Endothelial cell of umbilical vein (primary cell): Measurements from ENCODE around the gene RIMOC1. TPM values are rescaled to one million over a fixed set of nuclear protein-coding genes. Genes with fewer than 3 reads are reported as not detected.

Experiments
- BruUV-seq: library from RNA; stranded (reverse); fragments of 400-500 nt; replicated peaks from 2 replicates; lab custom pipeline; 2021; lab: Mats Ljungman, UMichigan
- CTCF ChIA-PET: fragments of 300-600, 350-600 bp; sonication (Branson Sonifier 250); formaldehyde crosslinking; loops from one replicate; lab custom pipeline; 2021; ENCODE audit warnings: antibody characterized with exemption, inconsistent platforms; lab: Charles Lee
- POLR2A ChIA-PET: fragments of 300-600, 350-600 bp; sonication (Branson Sonifier 250); formaldehyde crosslinking; loops from one replicate; lab custom pipeline; 2021; ENCODE audit warnings: antibody characterized with exemption, inconsistent platforms; lab: Charles Lee
- DNase-seq: peaks from one replicate; pipeline ENCODE4 v3.0.0-alpha.2; 2011; ENCODE audit warnings: low read depth, low spot score
- FAIRE-seq: peaks from 2 replicates; lab custom pipeline; 2011; peaks lifted over from hg19 to GRCh38; lab: Jason Lieb, UNC
- H2AFZ ChIP-seq: 2 replicates; pipeline ENCODE4 v1.6.0; 2012; ENCODE audit warnings: low read depth, low read length, control low read depth, inconsistent platforms
- H3K27ac ChIP-seq: 2 replicates; pipeline ENCODE4 v1.5.1; 2011; ENCODE audit warnings: low read depth, mild to moderate bottlenecking, control low read depth, low read length, moderate library complexity; ENCODE audit not compliant: insufficient read depth
- H3K27me3 ChIP-seq, 2 experiments: 2 replicates each; pipeline versions ENCODE4 v1.6.0 to v1.6.1; 2011; ENCODE audit warnings: low read length in 2 of 2, mixed read lengths in 1 of 2; ENCODE audit not compliant: control insufficient read depth in 2 of 2, insufficient read depth in 2 of 2
- H3K36me3 ChIP-seq, 2 experiments: 2 replicates in 1 of 2; 3 replicates in 1 of 2; pipeline ENCODE4 v1.5.1; 2011; ENCODE audit warnings: low read length in 2 of 2, mild to moderate bottlenecking in 1 of 2, moderate library complexity in 1 of 2; ENCODE audit not compliant: control insufficient read depth in 2 of 2, insufficient read depth in 2 of 2; ENCODE audit errors: extremely low read depth in 1 of 2
- H3K4me1 ChIP-seq: 3 replicates; pipeline ENCODE4 v1.5.1; 2011; ENCODE audit warnings: mild to moderate bottlenecking, low read length; ENCODE audit not compliant: control insufficient read depth, insufficient read depth; ENCODE audit errors: extremely low read depth
- H3K4me2 ChIP-seq: 2 replicates; pipeline ENCODE4 v1.6.1; 2011; ENCODE audit warnings: low read length, control low read depth, mixed read lengths; ENCODE audit not compliant: insufficient read depth
- H3K4me3 ChIP-seq, 3 experiments: fragments of 200-600 bp in 1 of 3; sonication (generic), shearing (Covaris generic) in 1 of 3; replicated peaks in 1 of 3; 2 replicates each; pipeline ENCODE4 v1.5.1; 2011 to 2016; ENCODE audit warnings: control low read depth in 3 of 3, low read length in 3 of 3, mild to moderate bottlenecking in 2 of 3, inconsistent platforms in 1 of 3, low read depth in 1 of 3, moderate library complexity in 1 of 3; ENCODE audit not compliant: insufficient read depth in 1 of 3
- H3K79me2 ChIP-seq: 2 replicates; pipeline ENCODE4 v1.6.0; 2012; ENCODE audit warnings: low read length, inconsistent platforms; ENCODE audit not compliant: control insufficient read depth, insufficient read depth
- H3K9ac ChIP-seq: replicated peaks from 2 replicates; pipeline ENCODE3; 2011; ENCODE audit warnings: low read length, control low read depth; ENCODE audit not compliant: insufficient read depth; ENCODE audit errors: extremely low read depth
- H3K9me1 ChIP-seq: replicated peaks from 3 replicates; pipeline ENCODE4 v1.6.0; 2011; ENCODE audit warnings: mild to moderate bottlenecking, low read length; ENCODE audit not compliant: control insufficient read depth, insufficient read depth; ENCODE audit errors: extremely low read depth
- H3K9me3 ChIP-seq: replicated peaks from 2 replicates; pipeline ENCODE4 v1.5.1; 2012; ENCODE audit warnings: low read length, inconsistent platforms; ENCODE audit not compliant: control insufficient read depth, insufficient read depth
- H4K20me1 ChIP-seq: replicated peaks from 2 replicates; pipeline ENCODE3; 2011; ENCODE audit warnings: mild to moderate bottlenecking, low read length; ENCODE audit not compliant: control insufficient read depth, insufficient read depth; ENCODE audit errors: extremely low read depth
- EZH2 ChIP-seq: IDR thresholded peaks from 2 replicates; pipeline ENCODE4 v1.6.1; 2012; ENCODE audit warnings: borderline replicate concordance, low read depth, mild to moderate bottlenecking, moderate library complexity, low read length, inconsistent platforms; ENCODE audit not compliant: severe bottlenecking
- FOS ChIP-seq: IDR thresholded peaks from 2 replicates; pipeline ENCODE4 v1.6.1; 2011; ENCODE audit warnings: mild to moderate bottlenecking, low read length, moderate library complexity, borderline replicate concordance; ENCODE audit not compliant: insufficient read depth
- GATA2 ChIP-seq: IDR thresholded peaks from 2 replicates; pipeline ENCODE4 v1.7.0; 2011; ENCODE audit warnings: low read depth, mild to moderate bottlenecking, moderate library complexity, mixed read lengths, low read length; ENCODE audit not compliant: insufficient read length, insufficient read depth
- JUN ChIP-seq: IDR thresholded peaks from 2 replicates; pipeline ENCODE4 v1.6.1; 2011; ENCODE audit warnings: borderline replicate concordance, low read depth; ENCODE audit not compliant: insufficient read length, insufficient read depth
- MYC ChIP-seq: IDR thresholded peaks from one replicate; pipeline ENCODE4 v1.6.1; 2011; ENCODE audit warnings: mild to moderate bottlenecking, low read depth, low read length
- POLR2A ChIP-seq: IDR thresholded peaks from 2 replicates; pipeline ENCODE4 v1.6.1; 2012; ENCODE audit warnings: low read depth, mild to moderate bottlenecking, control low read depth, low read length
- POLR2AphosphoS5 ChIP-seq: IDR thresholded peaks from 2 replicates; pipeline ENCODE4 v1.6.1; 2012; ENCODE audit warnings: low read depth, mild to moderate bottlenecking, control low read depth, low read length, moderate library complexity; ENCODE audit not compliant: insufficient read depth
- dilution Hi-C: fragments of 300-500 bp; cut with MboI; formaldehyde crosslinking; loops from one replicate; pipeline ENCODE4 v1.15.0; 2019; ENCODE audit warnings: low sequenced_read_pairs; ENCODE audit not compliant: extremely low pct_ligation_motif_present
- intact Hi-C: fragments of 100-400 bp; cut with micrococcal nuclease; formaldehyde crosslinking; loops from one replicate; pipeline ENCODE4 v1.10.0; 2022
- polyA plus RNA-seq, 4 experiments: library from polyadenylated mRNA; depleted of rRNA in 3 of 4; stranded (reverse) in 3 of 4; unstranded in 1 of 4; fragments of >200 nt; gene quantifications; 2 replicates each; pipeline versions ENCODE4 v1.2.1 to v1.2.3, GENCODE V29; 2011 to 2012; ENCODE audit warnings: missing spikeins in 1 of 4
- total RNA-seq: library from RNA; stranded (reverse); gene quantifications from 2 replicates; pipeline ENCODE4 v1.2.3, GENCODE V29; 2021
- TF ChIP-seq, protein P1 (sequence below), 2 donors: IDR thresholded peaks; 1 replicate in 1 of 2; 2 replicates in 1 of 2; pipeline ENCODE4 v1.5.1; 2011; ENCODE audit warnings: low read length in 2 of 2, mild to moderate bottlenecking in 2 of 2, moderate library complexity in 2 of 2, control low read depth in 1 of 2, inconsistent platforms in 1 of 2, low read depth in 1 of 2; ENCODE audit not compliant: insufficient read depth in 1 of 2; ENCODE audit errors: extremely low read depth in 1 of 2
- TF ChIP-seq, protein P2 (sequence below): IDR thresholded peaks from 2 replicates; pipeline ENCODE4 v1.6.1; 2011; ENCODE audit not compliant: insufficient read depth, insufficient read length

RIMOC1 gene
- total and polyA plus RNA-seq, 2 donors (not counting 3 experiments of a cell fraction or from before 2014, with no cell fraction given): 15.7 to 32.0 TPM

DNA sequence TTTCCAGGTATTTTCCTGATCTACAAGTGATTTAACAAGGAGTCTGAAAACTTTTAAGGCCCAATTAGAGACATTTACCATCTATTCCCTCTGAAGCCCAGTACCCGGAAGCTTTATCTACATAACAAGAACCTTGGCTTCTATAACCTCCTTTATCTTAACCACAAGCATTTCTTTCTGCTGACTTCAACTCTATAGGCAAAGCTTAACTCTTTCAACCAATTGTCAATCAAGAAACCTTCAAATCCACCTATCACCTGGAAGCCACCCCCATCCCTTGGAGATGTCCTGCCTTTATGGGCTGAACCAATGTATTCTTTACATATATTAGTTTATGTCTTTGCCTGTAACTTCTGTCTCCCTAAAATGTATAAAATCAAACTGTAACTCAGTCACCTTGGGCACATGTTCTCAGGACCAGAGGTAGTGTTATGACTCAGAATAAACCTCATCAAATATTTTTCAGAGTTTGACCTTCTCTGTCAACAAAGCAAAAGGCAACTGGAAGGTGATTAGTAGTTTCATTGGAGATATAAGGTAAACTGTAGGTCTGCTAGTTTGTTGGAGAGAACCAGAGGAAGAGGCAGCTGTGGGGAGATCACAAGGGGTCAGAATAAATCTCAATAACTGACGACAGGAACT, 13.0 kb upstream of the RIMOC1 start:
- Histone ChIP-seq H3K4me3 (no peak overlapping the region), H3K79me2 (no peaks in the 10 kb centered on the region), H3K4me2 (no peak overlapping the region), H3K9me1 (no peaks in the 10 kb centered on the region), H3K36me3 (no peaks in the 10 kb centered on the region), H2AFZ (no peak overlapping the region), H3K27ac (no peak overlapping the region), H4K20me1 (no peaks in the 10 kb centered on the region), H3K9me3 (no peaks in the 10 kb centered on the region), H3K9ac (no peak overlapping the region), H3K27me3 (peaks cover 12 to 26% of the 10 kb centered on the region in 2 experiments), H3K4me1 (no peaks in the 10 kb centered on the region)
- POLR2A ChIA-PET: no interaction called here
- dilution Hi-C loops (no loop called here), intact Hi-C loops (no loop called here)
- no TSS peak for BruUV-seq
- CTCF ChIA-PET: interaction anchor here (1.5 kb wide), 1 partner anchor 167 kb away, joined by 3 read pairs; no protein-coding TSS in a partner anchor
- TF ChIP-seq POLR2AphosphoS5 (no peak), EZH2 (no peak), MYC (no peak), JUN (no peak), FOS (no peak), POLR2A (no peak), GATA2 (no peak)
- TF ChIP-seq, protein P1, sequence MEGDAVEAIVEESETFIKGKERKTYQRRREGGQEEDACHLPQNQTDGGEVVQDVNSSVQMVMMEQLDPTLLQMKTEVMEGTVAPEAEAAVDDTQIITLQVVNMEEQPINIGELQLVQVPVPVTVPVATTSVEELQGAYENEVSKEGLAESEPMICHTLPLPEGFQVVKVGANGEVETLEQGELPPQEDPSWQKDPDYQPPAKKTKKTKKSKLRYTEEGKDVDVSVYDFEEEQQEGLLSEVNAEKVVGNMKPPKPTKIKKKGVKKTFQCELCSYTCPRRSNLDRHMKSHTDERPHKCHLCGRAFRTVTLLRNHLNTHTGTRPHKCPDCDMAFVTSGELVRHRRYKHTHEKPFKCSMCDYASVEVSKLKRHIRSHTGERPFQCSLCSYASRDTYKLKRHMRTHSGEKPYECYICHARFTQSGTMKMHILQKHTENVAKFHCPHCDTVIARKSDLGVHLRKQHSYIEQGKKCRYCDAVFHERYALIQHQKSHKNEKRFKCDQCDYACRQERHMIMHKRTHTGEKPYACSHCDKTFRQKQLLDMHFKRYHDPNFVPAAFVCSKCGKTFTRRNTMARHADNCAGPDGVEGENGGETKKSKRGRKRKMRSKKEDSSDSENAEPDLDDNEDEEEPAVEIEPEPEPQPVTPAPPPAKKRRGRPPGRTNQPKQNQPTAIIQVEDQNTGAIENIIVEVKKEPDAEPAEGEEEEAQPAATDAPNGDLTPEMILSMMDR (IDR thresholded peaks at IDR 0.05; ENCODE audit: extremely low read depth in 1 of 2, insufficient read depth in 1 of 2, low read depth in 1 of 2, low read length in 2 of 2): no peak
- TF ChIP-seq, protein P2, sequence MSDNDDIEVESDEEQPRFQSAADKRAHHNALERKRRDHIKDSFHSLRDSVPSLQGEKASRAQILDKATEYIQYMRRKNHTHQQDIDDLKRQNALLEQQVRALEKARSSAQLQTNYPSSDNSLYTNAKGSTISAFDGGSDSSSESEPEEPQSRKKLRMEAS: no peak
- DNase-seq (no peak), FAIRE-seq (no peak)
